Lower lobe of right lung (tissue), 2 donors: ENCODE results near the gene MCCD1. TPM values are rescaled to one million over a fixed set of nuclear protein-coding genes. Genes with fewer than 3 reads are reported as not detected.
A peak's percentile ranks its signal among the peaks of the same experiment; 100 is the strongest.

Source experiments
- ATAC-seq, 2 donors: fragments of 200-7000 bp; cut with Tn5 transposase; one replicate each; pipeline ENCODE4 v1.9.1; 2020 to 2022; ENCODE audit warnings: mild to moderate bottlenecking in 2 of 2, moderate library complexity in 2 of 2
- DNase-seq: peaks from one replicate; pipeline ENCODE4 v3.0.0-alpha.2; 2020
- H3K27ac ChIP-seq: fragments of 200-600 bp; one replicate; pipeline ENCODE4 v1.8.0; 2022
- H3K27me3 ChIP-seq: fragments of 200-600 bp; one replicate; pipeline ENCODE4 v1.8.0; 2022; ENCODE audit warnings: low read depth
- H3K36me3 ChIP-seq: fragments of 200-600 bp; one replicate; pipeline ENCODE4 v1.8.0; 2022; ENCODE audit warnings: mild to moderate bottlenecking
- H3K4me1 ChIP-seq: fragments of 200-600 bp; one replicate; pipeline ENCODE4 v1.8.0; 2022
- H3K4me3 ChIP-seq: fragments of 200-600 bp; one replicate; pipeline ENCODE4 v1.8.0; 2022; ENCODE audit warnings: mild to moderate bottlenecking
- H3K9me3 ChIP-seq: fragments of 200-600 bp; one replicate; pipeline ENCODE4 v1.8.0; 2022
- intact Hi-C: fragments of 100-400 bp; cut with DNase I; formaldehyde crosslinking; loops from one replicate; pipeline ENCODE4 v1.11.0; 2022
- total RNA-seq: library from RNA; stranded (reverse); fragmentation: NEBNext Ultra II Directional; extraction: Animal tissue kit (Norgen Biotek cat#: 25700); gene quantifications from one replicate; pipeline ENCODE4 v1.2.1, GENCODE V29; 2021
- TF ChIP-seq, protein P1 (sequence below): fragments of 200-600 bp; IDR thresholded peaks from one replicate; pipeline ENCODE4 v1.8.0; 2022; ENCODE audit warnings: antibody characterized with exemption, mild to moderate bottlenecking
- donor health status: DM: no; HTN: yes; CAD: no; lungs with severe emphysema.

Gene MCCD1
- total RNA-seq, 1 donor from 2014 or later: not detected

DNA sequence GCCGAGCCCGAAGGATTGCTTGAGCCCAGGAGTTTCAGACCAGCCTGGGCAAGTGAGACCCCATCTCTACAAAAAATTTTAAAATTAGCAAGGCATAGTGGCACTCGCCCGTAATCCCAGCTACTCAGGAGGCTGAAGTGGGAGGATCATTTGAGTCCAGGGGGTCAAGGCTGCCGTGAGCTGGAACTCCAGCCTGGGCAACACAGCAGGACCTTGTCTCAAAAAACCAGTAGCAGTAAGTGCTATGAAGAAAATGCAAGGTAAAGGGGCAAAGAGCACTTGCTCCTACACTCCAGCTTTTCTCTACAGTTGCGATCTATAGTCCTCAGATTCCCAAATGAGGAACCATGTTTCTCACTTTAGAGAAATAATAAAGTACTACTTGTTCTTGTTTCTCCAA is 14.9 kb downstream of the MCCD1 start:
- ATAC-seq: no peak
- H3K36me3 ChIP-seq: peaks cover 18% of the 10 kb centered on the region
- H3K4me3 ChIP-seq: no peak overlapping the region
- DNase-seq: no peak
- no peak overlapping the region for H3K27ac ChIP-seq
- H3K4me1 ChIP-seq: peaks cover 46% of the 10 kb centered on the region
- no peaks in the 10 kb centered on the region for H3K9me3 ChIP-seq
- no peaks in the 10 kb centered on the region for H3K27me3 ChIP-seq
- intact Hi-C loops: loop anchor here (10.0 kb wide), 1 partner anchor 51 kb away; the partner anchor contains the start of gene NCR3
- TF ChIP-seq, protein P1, sequence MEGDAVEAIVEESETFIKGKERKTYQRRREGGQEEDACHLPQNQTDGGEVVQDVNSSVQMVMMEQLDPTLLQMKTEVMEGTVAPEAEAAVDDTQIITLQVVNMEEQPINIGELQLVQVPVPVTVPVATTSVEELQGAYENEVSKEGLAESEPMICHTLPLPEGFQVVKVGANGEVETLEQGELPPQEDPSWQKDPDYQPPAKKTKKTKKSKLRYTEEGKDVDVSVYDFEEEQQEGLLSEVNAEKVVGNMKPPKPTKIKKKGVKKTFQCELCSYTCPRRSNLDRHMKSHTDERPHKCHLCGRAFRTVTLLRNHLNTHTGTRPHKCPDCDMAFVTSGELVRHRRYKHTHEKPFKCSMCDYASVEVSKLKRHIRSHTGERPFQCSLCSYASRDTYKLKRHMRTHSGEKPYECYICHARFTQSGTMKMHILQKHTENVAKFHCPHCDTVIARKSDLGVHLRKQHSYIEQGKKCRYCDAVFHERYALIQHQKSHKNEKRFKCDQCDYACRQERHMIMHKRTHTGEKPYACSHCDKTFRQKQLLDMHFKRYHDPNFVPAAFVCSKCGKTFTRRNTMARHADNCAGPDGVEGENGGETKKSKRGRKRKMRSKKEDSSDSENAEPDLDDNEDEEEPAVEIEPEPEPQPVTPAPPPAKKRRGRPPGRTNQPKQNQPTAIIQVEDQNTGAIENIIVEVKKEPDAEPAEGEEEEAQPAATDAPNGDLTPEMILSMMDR: no peak

DNA sequence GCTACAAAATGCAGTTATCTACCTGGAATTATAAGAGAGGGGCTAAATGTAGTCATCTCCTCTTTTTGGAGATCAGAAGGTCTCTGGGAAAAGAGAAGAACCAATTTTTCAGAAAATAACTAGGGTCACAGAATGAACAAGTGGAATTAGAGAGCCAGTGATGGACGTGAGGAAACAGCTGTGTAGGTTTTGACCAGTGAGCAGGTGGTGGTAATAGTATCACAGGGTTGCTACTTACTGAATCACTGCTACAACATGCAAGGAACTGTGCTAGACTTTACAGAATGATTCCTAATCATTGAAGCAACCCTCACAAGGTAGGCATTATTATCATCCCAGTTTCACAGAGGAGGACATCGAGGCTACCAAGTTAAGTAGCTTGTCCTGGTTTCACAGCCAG is 15.9 kb downstream of the MCCD1 start:
- H3K4me3 ChIP-seq: no peak overlapping the region
- DNase-seq: no peak
- peaks cover 42% of the 10 kb centered on the region for H3K4me1 ChIP-seq
- peaks cover 17% of the 10 kb centered on the region for H3K36me3 ChIP-seq
- no peak overlapping the region for H3K27ac ChIP-seq
- ATAC-seq: no peak
- TF ChIP-seq, protein P1: no peak
- intact Hi-C loops: loop anchor here (10.0 kb wide), 1 partner anchor 50 kb away; the partner anchor contains the start of gene NCR3
- no peaks in the 10 kb centered on the region for H3K27me3 ChIP-seq
- H3K9me3 ChIP-seq: no peaks in the 10 kb centered on the region

DNA sequence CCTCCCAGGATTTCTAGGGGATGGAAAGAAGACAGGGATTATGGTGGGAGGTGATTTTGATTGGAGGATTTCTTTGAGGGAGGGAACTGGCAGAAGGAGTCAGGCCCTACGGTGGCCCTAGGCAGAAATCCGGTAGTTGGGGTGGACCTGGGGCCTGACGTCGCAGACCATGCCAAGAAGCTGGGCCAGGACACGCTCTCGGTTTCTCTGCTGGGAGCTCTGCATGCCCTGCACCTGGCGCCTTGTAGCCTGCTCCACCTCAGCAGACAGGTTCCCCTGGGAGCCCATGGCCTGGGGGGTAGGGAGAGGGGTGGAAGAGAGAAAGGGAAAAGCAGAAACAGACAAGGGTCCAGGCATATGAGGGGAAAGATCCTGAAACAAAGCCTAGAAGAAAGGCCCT is 16.5 kb downstream of the MCCD1 start:
- Histone ChIP-seq H3K36me3 (peaks cover 17% of the 10 kb centered on the region), H3K27ac (no peak overlapping the region), H3K4me1 (peaks cover 36% of the 10 kb centered on the region), H3K27me3 (no peaks in the 10 kb centered on the region), H3K4me3 (no peak overlapping the region), H3K9me3 (no peaks in the 10 kb centered on the region)
- intact Hi-C loops: loop anchor here (10.0 kb wide), 1 partner anchor 50 kb away; the partner anchor contains the start of gene NCR3
- ATAC-seq (no peak), DNase-seq (no peak)
- TF ChIP-seq, protein P1: no peak

DNA sequence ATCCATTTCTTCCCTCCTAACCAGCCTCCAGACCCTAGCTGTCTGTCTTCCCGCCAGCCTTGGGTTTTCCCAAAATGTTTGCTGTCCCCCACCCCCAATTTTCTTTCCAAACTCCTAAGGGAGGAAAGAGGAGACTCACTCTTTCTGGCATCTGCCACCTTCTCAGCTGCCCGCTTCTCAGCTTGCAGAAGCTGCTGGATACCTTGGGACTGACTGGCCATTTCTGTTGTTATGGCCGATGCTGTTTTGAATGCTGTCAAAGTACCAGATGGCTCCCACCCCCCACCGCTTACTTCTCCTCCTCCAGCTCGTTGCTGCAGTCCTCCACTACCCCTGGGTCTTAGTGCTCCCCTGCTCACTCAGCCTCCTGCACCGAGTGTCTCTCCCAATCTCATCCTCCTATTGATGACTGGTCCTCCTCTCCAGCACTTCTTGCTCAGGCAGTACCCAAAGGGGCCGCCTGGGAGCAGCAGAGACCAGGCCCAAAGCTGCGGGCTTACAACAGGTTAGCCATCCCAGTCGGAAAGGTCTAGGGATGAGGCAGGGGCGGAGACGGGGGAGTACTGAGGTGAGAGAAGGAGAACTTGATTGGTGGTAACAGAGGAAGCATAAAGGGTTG is 17.7 kb downstream of the MCCD1 start, which contains the start of gene ATP6V1G2:
TSS of gene ATP6V1G2 (minus strand) at position 270 of the 619 bp plus-strand sequence. CDS start at position 221, 49 bp downstream.
- peak; percentile 88 for DNase-seq
- Histone ChIP-seq H3K36me3 (peaks cover 27% of the 10 kb centered on the region), H3K27ac (peak within 1 kb of the TSS; percentile 89), H3K4me1 (peaks cover 38% of the 10 kb centered on the region), H3K27me3 (no peaks in the 10 kb centered on the region), H3K4me3 (peak within 1 kb of the TSS; percentile 57), H3K9me3 (no peaks in the 10 kb centered on the region)
- ATAC-seq: peak; percentile 85 to 88
- TF ChIP-seq, protein P1: peak; percentile 92
- intact Hi-C loops: loop anchor here (10.0 kb wide), 1 partner anchor 48 kb away; the partner anchor contains the start of gene NCR3

DNA sequence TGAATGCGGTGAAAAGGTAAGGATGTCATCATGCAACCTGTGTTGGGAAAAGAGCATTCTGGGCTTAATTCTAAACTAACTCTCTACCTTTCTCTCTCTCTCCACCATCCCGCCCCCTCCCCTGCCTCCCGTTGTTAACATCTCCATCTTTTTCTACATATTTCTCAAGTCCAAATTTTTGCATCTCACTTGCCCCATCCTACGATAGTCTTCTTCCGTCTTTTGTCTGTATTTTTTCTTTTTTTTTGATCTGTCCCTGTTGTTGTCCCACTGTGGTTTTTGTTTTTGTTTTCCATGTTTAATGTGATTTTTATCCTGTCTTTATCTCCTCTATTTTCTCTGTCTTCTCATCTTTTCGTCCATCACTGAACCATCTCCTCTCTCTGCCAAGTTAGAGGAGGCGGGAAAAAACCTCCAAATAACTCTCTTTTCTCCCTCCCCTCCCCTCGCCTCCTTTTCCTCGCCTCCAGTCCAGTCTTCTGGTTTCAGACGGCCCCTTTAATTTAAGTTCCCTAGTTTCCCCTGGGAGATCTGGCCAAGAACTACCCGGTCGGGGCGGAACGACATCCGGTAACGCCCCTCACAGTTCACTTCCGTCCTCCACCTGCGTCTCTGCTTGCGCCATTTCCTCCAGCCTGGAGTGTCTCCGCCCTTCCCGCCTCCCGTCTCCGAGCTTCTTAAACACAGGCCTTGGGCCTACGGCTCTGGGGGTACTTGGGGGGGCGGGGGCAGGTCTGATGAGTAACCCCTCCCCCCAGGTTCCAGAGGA is 18.4 kb downstream of the MCCD1 start, which contains the start of gene NFKBIL1:
TSS of gene NFKBIL1 (plus strand) at position 651 of the 769 bp plus-strand sequence. CDS start at position 738, 87 bp downstream.
- peaks cover 27% of the 10 kb centered on the region for H3K36me3 ChIP-seq
- intact Hi-C loops: loop anchor here (10.0 kb wide), 1 partner anchor 48 kb away; the partner anchor contains the start of gene NCR3
- peak within 1 kb of the TSS; percentile 89 for H3K27ac ChIP-seq
- DNase-seq (peak; percentile 95), ATAC-seq (peak; percentile 96 to 98)
- TF ChIP-seq, protein P1: peak; percentile 2
- H3K9me3 ChIP-seq: no peaks in the 10 kb centered on the region
- peak within 1 kb of the TSS; percentile 57 for H3K4me3 ChIP-seq
- no peaks in the 10 kb centered on the region for H3K27me3 ChIP-seq
- peaks cover 45% of the 10 kb centered on the region for H3K4me1 ChIP-seq
